HepG2 (cell line): ENCODE data around the gene COX4I1. TPM values are rescaled to one million over a fixed set of nuclear protein-coding genes. Genes with fewer than 3 reads are reported as not detected.

Experiments
- ISX ChIP-seq: sonication (generic); formaldehyde crosslinking; conservative IDR thresholded peaks from 2 replicates; pipeline ENCODE4 v1.5.0; 2020; ENCODE audit warnings: missing genetic modification reagents
- KAT2B ChIP-seq: fragments of 150-350 bp; IDR thresholded peaks from 2 replicates; pipeline ENCODE4 v1.6.1; 2014; ENCODE audit warnings: low read depth, low read length, borderline replicate concordance
- KAT8 ChIP-seq: IDR thresholded peaks from 2 replicates; pipeline ENCODE4 v1.6.1; 2016; ENCODE audit warnings: missing genetic modification reagents, missing compliant biosample characterization
- PRMT3 ChIP-seq: sonication (generic); formaldehyde crosslinking; IDR thresholded peaks from 2 replicates; pipeline ENCODE4 v1.8.1; 2022; ENCODE audit warnings: low read depth, mild to moderate bottlenecking, moderate library complexity, missing genetic modification reagents, borderline replicate concordance
- TEAD2 ChIP-seq: sonication (generic); formaldehyde crosslinking; IDR thresholded peaks from 2 replicates; pipeline ENCODE4 v1.9.0; 2021; ENCODE audit warnings: missing genetic modification reagents
- THAP11 ChIP-seq: IDR thresholded peaks from 2 replicates; pipeline ENCODE4 v1.6.1; 2016; ENCODE audit warnings: missing biosample characterization, missing genetic modification reagents
- XBP1 ChIP-seq: sonication (generic); formaldehyde crosslinking; IDR thresholded peaks from 2 replicates; pipeline ENCODE4 v1.5.0; 2020; ENCODE audit warnings: missing genetic modification reagents
- polyA plus RNA-seq, 8 experiments: library from polyadenylated mRNA; depleted of rRNA in 3 of 8; stranded (reverse) in 7 of 8; unstranded in 1 of 8; fragments of >200 nt; fragmentation: Illumina TruSeq in 4 of 8; extraction: Trizol in 4 of 8; gene quantifications; 2 replicates each; pipeline versions ENCODE4 v1.2.1 to v1.2.3, GENCODE V29; 2011 to 2016; ENCODE audit warnings: low read depth in 4 of 8, missing spikeins in 1 of 8, mixed read lengths in 1 of 8; ENCODE audit not compliant: insufficient read depth in 1 of 8
- total RNA-seq, 5 experiments: library from RNA; depleted of rRNA; stranded (reverse); fragments of >200 nt; fragmentation: Illumina TruSeq; extraction: Trizol; gene quantifications; 2 replicates each; pipeline ENCODE4 v1.2.3, GENCODE V29; 2016; ENCODE audit warnings: low read depth in 1 of 5
- TF ChIP-seq, protein P1 (sequence below): sonication (generic); formaldehyde crosslinking; IDR thresholded peaks from 2 replicates; pipeline ENCODE4 v1.4.0; 2020; ENCODE audit warnings: missing genetic modification reagents
- TF ChIP-seq, protein P2 (sequence below): sonication (generic); formaldehyde crosslinking; IDR thresholded peaks from 2 replicates; pipeline ENCODE4 v1.8.1; 2023; ENCODE audit warnings: mild to moderate bottlenecking, moderate library complexity, missing genetic modification reagents
- TF ChIP-seq, protein P3 (sequence below): sonication (generic); formaldehyde crosslinking; IDR thresholded peaks from 2 replicates; pipeline ENCODE4 v1.5.0; 2020; ENCODE audit warnings: mild to moderate bottlenecking, missing genetic modification reagents
- TF ChIP-seq, protein P4 (sequence below): IDR thresholded peaks from 2 replicates; pipeline ENCODE4 v1.6.1; 2016; ENCODE audit warnings: low read depth, control low read depth
- TF ChIP-seq, protein P5 (sequence below): fragments of 450-650 bp; IDR thresholded peaks from 2 replicates; pipeline ENCODE4 v1.6.1; 2017; ENCODE audit warnings: mild to moderate bottlenecking
- TF ChIP-seq, protein P6 (sequence below): IDR thresholded peaks from 2 replicates; pipeline ENCODE4 v1.6.1; 2016; ENCODE audit warnings: missing compliant biosample characterization, missing genetic modification reagents, borderline replicate concordance
- TF ChIP-seq, protein P7 (sequence below): sonication (generic); formaldehyde crosslinking; IDR thresholded peaks from 2 replicates; pipeline ENCODE4 v1.4.0; 2020; ENCODE audit warnings: missing genetic modification reagents

The COX4I1 gene
- total and polyA plus RNA-seq, 2 of the 13 experiments (the other 11 are each of a cell fraction or from before 2014, with no cell fraction given): 658 to 902 TPM

DNA sequence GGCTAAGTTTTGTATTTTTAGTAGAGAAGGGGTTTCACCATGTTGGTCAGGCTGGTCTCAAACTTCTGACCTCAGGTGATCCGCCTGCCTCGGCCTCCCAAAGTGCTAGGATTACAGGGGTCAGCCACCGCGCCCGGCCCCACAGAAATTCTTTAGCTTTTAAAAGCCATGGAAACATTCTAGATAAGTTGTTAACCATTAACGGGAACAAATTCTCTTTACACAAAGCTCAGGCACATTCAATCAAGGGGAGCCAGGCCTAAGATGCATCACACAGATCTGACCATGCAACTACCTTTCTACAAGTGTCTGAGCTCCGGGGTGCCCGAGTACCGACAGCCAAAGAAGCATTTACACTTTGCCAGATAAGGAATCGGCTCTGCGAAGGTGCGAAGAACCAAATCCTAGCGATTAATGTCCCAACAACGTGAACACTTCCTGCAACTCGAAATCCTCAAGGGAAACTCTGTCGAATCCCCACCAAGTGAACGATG, 1.2 kb upstream of the COX4I1 start (continued):
- TF ChIP-seq, protein P1, sequence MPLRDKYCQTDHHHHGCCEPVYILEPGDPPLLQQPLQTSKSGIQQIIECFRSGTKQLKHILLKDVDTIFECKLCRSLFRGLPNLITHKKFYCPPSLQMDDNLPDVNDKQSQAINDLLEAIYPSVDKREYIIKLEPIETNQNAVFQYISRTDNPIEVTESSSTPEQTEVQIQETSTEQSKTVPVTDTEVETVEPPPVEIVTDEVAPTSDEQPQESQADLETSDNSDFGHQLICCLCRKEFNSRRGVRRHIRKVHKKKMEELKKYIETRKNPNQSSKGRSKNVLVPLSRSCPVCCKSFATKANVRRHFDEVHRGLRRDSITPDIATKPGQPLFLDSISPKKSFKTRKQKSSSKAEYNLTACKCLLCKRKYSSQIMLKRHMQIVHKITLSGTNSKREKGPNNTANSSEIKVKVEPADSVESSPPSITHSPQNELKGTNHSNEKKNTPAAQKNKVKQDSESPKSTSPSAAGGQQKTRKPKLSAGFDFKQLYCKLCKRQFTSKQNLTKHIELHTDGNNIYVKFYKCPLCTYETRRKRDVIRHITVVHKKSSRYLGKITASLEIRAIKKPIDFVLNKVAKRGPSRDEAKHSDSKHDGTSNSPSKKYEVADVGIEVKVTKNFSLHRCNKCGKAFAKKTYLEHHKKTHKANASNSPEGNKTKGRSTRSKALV (CRISPR knock-in tag): no peak
- TF ChIP-seq, protein P2, sequence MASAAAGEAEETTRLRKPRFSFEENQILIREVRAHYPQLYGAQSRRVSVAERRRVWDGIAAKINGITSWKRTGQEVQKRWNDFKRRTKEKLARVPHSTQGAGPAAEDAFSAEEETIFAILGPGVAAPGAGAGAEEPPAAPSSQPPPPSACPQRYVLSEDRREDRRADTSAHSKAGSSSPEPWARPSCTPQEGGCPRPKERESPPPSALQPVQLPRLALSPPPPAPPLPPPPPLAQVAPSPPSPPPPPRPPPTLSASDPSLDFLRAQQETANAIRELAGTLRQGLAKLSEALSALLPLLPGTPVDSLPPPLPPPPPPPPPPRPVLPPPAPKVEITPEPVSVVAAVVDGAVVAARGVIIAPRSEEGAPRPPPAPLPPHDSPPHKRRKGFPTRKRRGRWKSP: 0 out of 2 replicates have a peak, but pooled peaks have one; percentile 13
- TF ChIP-seq XBP1 (CRISPR knock-in tag) (no peak), KAT2B (no peak), PRMT3 (CRISPR knock-in tag) (no peak), THAP11 (CRISPR knock-in tag) (no peak), ISX (no peak), KAT8 (CRISPR knock-in tag) (peak; percentile 34; the same call in 1 of the 2 replicates), TEAD2 (CRISPR knock-in tag) (no peak)
- TF ChIP-seq, protein P3, sequence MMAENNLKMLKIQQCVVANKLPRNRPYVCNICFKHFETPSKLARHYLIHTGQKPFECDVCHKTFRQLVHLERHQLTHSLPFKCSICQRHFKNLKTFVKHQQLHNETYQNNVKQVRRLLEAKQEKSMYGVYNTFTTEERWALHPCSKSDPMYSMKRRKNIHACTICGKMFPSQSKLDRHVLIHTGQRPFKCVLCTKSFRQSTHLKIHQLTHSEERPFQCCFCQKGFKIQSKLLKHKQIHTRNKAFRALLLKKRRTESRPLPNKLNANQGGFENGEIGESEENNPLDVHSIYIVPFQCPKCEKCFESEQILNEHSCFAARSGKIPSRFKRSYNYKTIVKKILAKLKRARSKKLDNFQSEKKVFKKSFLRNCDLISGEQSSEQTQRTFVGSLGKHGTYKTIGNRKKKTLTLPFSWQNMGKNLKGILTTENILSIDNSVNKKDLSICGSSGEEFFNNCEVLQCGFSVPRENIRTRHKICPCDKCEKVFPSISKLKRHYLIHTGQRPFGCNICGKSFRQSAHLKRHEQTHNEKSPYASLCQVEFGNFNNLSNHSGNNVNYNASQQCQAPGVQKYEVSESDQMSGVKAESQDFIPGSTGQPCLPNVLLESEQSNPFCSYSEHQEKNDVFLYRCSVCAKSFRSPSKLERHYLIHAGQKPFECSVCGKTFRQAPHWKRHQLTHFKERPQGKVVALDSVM (CRISPR knock-in tag): no peak
- TF ChIP-seq, protein P4, sequence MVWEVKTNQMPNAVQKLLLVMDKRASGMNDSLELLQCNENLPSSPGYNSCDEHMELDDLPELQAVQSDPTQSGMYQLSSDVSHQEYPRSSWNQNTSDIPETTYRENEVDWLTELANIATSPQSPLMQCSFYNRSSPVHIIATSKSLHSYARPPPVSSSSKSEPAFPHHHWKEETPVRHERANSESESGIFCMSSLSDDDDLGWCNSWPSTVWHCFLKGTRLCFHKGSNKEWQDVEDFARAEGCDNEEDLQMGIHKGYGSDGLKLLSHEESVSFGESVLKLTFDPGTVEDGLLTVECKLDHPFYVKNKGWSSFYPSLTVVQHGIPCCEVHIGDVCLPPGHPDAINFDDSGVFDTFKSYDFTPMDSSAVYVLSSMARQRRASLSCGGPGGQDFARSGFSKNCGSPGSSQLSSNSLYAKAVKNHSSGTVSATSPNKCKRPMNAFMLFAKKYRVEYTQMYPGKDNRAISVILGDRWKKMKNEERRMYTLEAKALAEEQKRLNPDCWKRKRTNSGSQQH: no peak
- TF ChIP-seq, protein P5, sequence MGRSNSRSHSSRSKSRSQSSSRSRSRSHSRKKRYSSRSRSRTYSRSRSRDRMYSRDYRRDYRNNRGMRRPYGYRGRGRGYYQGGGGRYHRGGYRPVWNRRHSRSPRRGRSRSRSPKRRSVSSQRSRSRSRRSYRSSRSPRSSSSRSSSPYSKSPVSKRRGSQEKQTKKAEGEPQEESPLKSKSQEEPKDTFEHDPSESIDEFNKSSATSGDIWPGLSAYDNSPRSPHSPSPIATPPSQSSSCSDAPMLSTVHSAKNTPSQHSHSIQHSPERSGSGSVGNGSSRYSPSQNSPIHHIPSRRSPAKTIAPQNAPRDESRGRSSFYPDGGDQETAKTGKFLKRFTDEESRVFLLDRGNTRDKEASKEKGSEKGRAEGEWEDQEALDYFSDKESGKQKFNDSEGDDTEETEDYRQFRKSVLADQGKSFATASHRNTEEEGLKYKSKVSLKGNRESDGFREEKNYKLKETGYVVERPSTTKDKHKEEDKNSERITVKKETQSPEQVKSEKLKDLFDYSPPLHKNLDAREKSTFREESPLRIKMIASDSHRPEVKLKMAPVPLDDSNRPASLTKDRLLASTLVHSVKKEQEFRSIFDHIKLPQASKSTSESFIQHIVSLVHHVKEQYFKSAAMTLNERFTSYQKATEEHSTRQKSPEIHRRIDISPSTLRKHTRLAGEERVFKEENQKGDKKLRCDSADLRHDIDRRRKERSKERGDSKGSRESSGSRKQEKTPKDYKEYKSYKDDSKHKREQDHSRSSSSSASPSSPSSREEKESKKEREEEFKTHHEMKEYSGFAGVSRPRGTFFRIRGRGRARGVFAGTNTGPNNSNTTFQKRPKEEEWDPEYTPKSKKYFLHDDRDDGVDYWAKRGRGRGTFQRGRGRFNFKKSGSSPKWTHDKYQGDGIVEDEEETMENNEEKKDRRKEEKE: no peak
- TF ChIP-seq, protein P6, sequence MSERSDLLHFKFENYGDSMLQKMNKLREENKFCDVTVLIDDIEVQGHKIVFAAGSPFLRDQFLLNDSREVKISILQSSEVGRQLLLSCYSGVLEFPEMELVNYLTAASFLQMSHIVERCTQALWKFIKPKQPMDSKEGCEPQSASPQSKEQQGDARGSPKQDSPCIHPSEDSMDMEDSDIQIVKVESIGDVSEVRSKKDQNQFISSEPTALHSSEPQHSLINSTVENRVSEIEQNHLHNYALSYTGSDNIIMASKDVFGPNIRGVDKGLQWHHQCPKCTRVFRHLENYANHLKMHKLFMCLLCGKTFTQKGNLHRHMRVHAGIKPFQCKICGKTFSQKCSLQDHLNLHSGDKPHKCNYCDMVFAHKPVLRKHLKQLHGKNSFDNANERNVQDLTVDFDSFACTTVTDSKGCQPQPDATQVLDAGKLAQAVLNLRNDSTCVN (CRISPR knock-in tag): no peak
- TF ChIP-seq, protein P7, sequence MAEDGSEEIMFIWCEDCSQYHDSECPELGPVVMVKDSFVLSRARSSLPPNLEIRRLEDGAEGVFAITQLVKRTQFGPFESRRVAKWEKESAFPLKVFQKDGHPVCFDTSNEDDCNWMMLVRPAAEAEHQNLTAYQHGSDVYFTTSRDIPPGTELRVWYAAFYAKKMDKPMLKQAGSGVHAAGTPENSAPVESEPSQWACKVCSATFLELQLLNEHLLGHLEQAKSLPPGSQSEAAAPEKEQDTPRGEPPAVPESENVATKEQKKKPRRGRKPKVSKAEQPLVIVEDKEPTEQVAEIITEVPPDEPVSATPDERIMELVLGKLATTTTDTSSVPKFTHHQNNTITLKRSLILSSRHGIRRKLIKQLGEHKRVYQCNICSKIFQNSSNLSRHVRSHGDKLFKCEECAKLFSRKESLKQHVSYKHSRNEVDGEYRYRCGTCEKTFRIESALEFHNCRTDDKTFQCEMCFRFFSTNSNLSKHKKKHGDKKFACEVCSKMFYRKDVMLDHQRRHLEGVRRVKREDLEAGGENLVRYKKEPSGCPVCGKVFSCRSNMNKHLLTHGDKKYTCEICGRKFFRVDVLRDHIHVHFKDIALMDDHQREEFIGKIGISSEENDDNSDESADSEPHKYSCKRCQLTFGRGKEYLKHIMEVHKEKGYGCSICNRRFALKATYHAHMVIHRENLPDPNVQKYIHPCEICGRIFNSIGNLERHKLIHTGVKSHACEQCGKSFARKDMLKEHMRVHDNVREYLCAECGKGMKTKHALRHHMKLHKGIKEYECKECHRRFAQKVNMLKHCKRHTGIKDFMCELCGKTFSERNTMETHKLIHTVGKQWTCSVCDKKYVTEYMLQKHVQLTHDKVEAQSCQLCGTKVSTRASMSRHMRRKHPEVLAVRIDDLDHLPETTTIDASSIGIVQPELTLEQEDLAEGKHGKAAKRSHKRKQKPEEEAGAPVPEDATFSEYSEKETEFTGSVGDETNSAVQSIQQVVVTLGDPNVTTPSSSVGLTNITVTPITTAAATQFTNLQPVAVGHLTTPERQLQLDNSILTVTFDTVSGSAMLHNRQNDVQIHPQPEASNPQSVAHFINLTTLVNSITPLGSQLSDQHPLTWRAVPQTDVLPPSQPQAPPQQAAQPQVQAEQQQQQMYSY (CRISPR knock-in tag): no peak
